Measurements from ENCODE around the gene LRRC59. TPM values are rescaled to one million over a fixed set of nuclear protein-coding genes. Genes with fewer than 3 reads are reported as not detected.

LRRC59 gene
- total and polyA plus RNA-seq, 4 donors = 21.4 to 136 (median 75.6) TPM

- no peaks in the 10 kb centered on the region for H3K9me3 ChIP-seq (ENCODE audit: control insufficient read depth in 4 of 4, low read length in 3 of 4)
- TF ChIP-seq YY1 (IDR thresholded peaks at IDR 0.05) (peak; percentile 43), HNF4A (conservative IDR thresholded peaks at IDR 0.05) (no peak), JUND (IDR thresholded peaks at IDR 0.05) (no peak), NR2F2 (IDR thresholded peaks at IDR 0.05) (no peak), FOXA2 (IDR thresholded peaks at IDR 0.05) (no peak), ZBTB33 (IDR thresholded peaks at IDR 0.05) (no peak), FOXA1 (IDR thresholded peaks at IDR 0.05) (no peak), CTCF (IDR thresholded peaks at IDR 0.05; ENCODE audit: low read depth, low read length, missing input control) (no peak), SP1 (IDR thresholded peaks at IDR 0.05) (no peak)
- H3K4me3 ChIP-seq (ENCODE audit: low read depth in 1 of 3, low read length in 3 of 3) = peak within 1 kb of the TSS; percentile 59 to 85 (median 77)
- WGBS = 1% methylated on average over 70 of the region's 70 CpGs
- no peaks in the 10 kb centered on the region for H3K27me3 ChIP-seq (ENCODE audit: control insufficient read depth in 4 of 4, insufficient read depth in 4 of 4, low read length in 3 of 4)
- H3K4me1 ChIP-seq (ENCODE audit: control insufficient read depth in 4 of 4, insufficient read depth in 4 of 4, low read length in 3 of 4) = peaks cover 22 to 54% (median 49%) of the 10 kb centered on the region in 4 donors
- peak within 1 kb of the TSS; percentile 39 to 58 for H3K27ac ChIP-seq (ENCODE audit: low read depth in 1 of 2, low read length in 2 of 2)
- peak; percentile 80 for DNase-seq (ENCODE audit: low spot score)
- no peaks in the 10 kb centered on the region for H3K36me3 ChIP-seq (ENCODE audit: control insufficient read depth in 4 of 4, insufficient read depth in 3 of 4, low read depth in 1 of 4, low read length in 3 of 4)
- peak within 1 kb of the TSS; percentile 31 to 61 for H3K9ac ChIP-seq (ENCODE audit: low read depth in 1 of 2, low read length in 2 of 2)
Observed at GRCh38 chr17:50425682-50426471, 28.6 kb upstream of the LRRC59 start, which contains the start of gene ACSF2. Gene ACSF2, plus strand, starts transcription at chr17:50426218. Its CDS starts 44 bp downstream, at chr17:50426262.

GRCh38 chr17:50424996-50425681 lies 27.8 kb upstream of the LRRC59 start:
- no peak for DNase-seq (ENCODE audit: low spot score)
- peak overlapping the region in 2 of 3 donors; percentile 19 to 85 for H3K4me3 ChIP-seq (ENCODE audit: low read depth in 1 of 3, low read length in 3 of 3)
- H3K27ac ChIP-seq (ENCODE audit: low read depth in 1 of 2, low read length in 2 of 2) = no peak overlapping the region

More at GRCh38 chr17:50424996-50425681, 27.8 kb upstream of the LRRC59 start:
- Histone ChIP-seq H3K4me1 (ENCODE audit: control insufficient read depth in 4 of 4, insufficient read depth in 4 of 4, low read length in 3 of 4) (peaks cover 22 to 58% (median 52%) of the 10 kb centered on the region in 4 donors), H3K36me3 (ENCODE audit: control insufficient read depth in 4 of 4, insufficient read depth in 3 of 4, low read depth in 1 of 4, low read length in 3 of 4) (no peaks in the 10 kb centered on the region), H3K9ac (ENCODE audit: low read depth in 1 of 2, low read length in 2 of 2) (no peak overlapping the region), H3K27me3 (ENCODE audit: control insufficient read depth in 4 of 4, insufficient read depth in 4 of 4, low read length in 3 of 4) (no peaks in the 10 kb centered on the region), H3K9me3 (ENCODE audit: control insufficient read depth in 4 of 4, low read length in 3 of 4) (no peaks in the 10 kb centered on the region)
- 93% methylated on average over 8 of the region's 8 CpGs for WGBS
- TF ChIP-seq MAX (IDR thresholded peaks at IDR 0.05) (no peak), JUND (IDR thresholded peaks at IDR 0.05) (no peak)

All from liver (tissue), 9 donors.